PC-3 (cell line): Measurements from ENCODE around the gene MCM9. TPM values are rescaled to one million over a fixed set of nuclear protein-coding genes. Genes with fewer than 3 reads are reported as not detected.

Experiments used
- ATAC-seq: fragments of 200-7000 bp; cut with Tn5 transposase; 2 replicates; pipeline ENCODE4 v1.9.1; 2020; ENCODE audit warnings: mild to moderate bottlenecking, moderate library complexity
- BruUV-seq: library from RNA; stranded (reverse); fragments of 400-500 nt; replicated peaks from 2 replicates; lab custom pipeline; 2021; lab: Mats Ljungman, UMichigan
- CTCF ChIA-PET: fragments of 300-600 bp; sonication (Branson Sonifier 250); formaldehyde crosslinking; loops from one replicate; lab custom pipeline; 2022; ENCODE audit warnings: antibody characterized with exemption; lab: Charles Lee
- POLR2A ChIA-PET: fragments of 300-600 bp; sonication (Branson Sonifier 250); formaldehyde crosslinking; loops from one replicate; lab custom pipeline; 2022; ENCODE audit warnings: antibody characterized with exemption; ENCODE audit not compliant: unreplicated experiment; lab: Charles Lee
- DNase-seq: peaks from one replicate; pipeline ENCODE4 v3.0.0-alpha.2; 2015
- H2AFZ ChIP-seq: fragments of 300-600 bp; sonication (generic); 2 replicates; pipeline ENCODE4 v1.6.0; 2016; ENCODE audit warnings: antibody characterized with exemption, low read length
- H3F3A ChIP-seq: fragments of 300-600 bp; sonication (generic); one replicate; pipeline ENCODE4 v1.6.0; 2017; ENCODE audit warnings: antibody characterized with exemption, low read length, control low read depth, mild to moderate bottlenecking; ENCODE audit not compliant: unreplicated experiment
- H3K27ac ChIP-seq: fragments of 300-600 bp; sonication (generic); 2 replicates; pipeline ENCODE4 v1.5.1; 2016; ENCODE audit warnings: mild to moderate bottlenecking, low read length
- H3K27me3 ChIP-seq: fragments of 300-600 bp; sonication (generic); 2 replicates; pipeline ENCODE4 v1.6.1; 2016; ENCODE audit warnings: low read length, mixed read lengths
- H3K36me3 ChIP-seq: fragments of 300-600 bp; sonication (generic); 2 replicates; pipeline ENCODE4 v1.6.1; 2016; ENCODE audit warnings: low read depth, mixed run types, low read length, mixed read lengths
- H3K4me1 ChIP-seq: fragments of 300-600 bp; sonication (generic); 2 replicates; pipeline ENCODE4 v1.5.1; 2016; ENCODE audit warnings: low read length; ENCODE audit not compliant: insufficient read depth
- H3K4me2 ChIP-seq: fragments of 300-600 bp; sonication (generic); 2 replicates; pipeline ENCODE4 v1.6.0; 2016; ENCODE audit warnings: low read length
- H3K4me3 ChIP-seq: fragments of 300-600 bp; sonication (generic); 2 replicates; pipeline ENCODE4 v1.5.1; 2016; ENCODE audit warnings: mild to moderate bottlenecking, low read length, mixed read lengths
- H3K79me2 ChIP-seq: fragments of 300-600 bp; sonication (generic); 2 replicates; pipeline ENCODE4 v1.6.1; 2017; ENCODE audit warnings: low read length, mixed read lengths
- H3K9ac ChIP-seq: fragments of 300-600 bp; sonication (generic); 2 replicates; pipeline ENCODE4 v1.6.0; 2016; ENCODE audit warnings: mild to moderate bottlenecking, low read length
- H3K9me2 ChIP-seq: fragments of 300-600 bp; sonication (generic); replicated peaks from 2 replicates; pipeline ENCODE4 v1.6.1; 2016; ENCODE audit warnings: mixed run types, low read length, mixed read lengths
- H3K9me3 ChIP-seq: fragments of 300-600 bp; sonication (generic); 2 replicates; pipeline ENCODE4 v1.6.1; 2016; ENCODE audit warnings: low read length, mixed read lengths
- H4K20me1 ChIP-seq: fragments of 300-600 bp; sonication (generic); 2 replicates; pipeline ENCODE4 v1.6.1; 2016; ENCODE audit warnings: low read length, mixed read lengths
- CTCF ChIP-seq: fragments of 300-600 bp; sonication (generic); conservative IDR thresholded peaks from 2 replicates; pipeline ENCODE4 v1.5.1; 2017; ENCODE audit warnings: antibody characterized with exemption, low read depth, mild to moderate bottlenecking, low read length
- EZH2 ChIP-seq: fragments of 300-600 bp; sonication (generic); IDR thresholded peaks from one replicate; pipeline ENCODE4 v1.6.1; 2017; ENCODE audit warnings: antibody characterized with exemption, mild to moderate bottlenecking, low read length; ENCODE audit not compliant: unreplicated experiment
- EZH2phosphoT487 ChIP-seq: fragments of 300-600 bp; sonication (generic); IDR thresholded peaks from 2 replicates; pipeline ENCODE4 v1.6.1; 2018; ENCODE audit warnings: mild to moderate bottlenecking, antibody characterized with exemption, low read length, borderline replicate concordance
- intact Hi-C: fragments of 100-400 bp; cut with micrococcal nuclease; formaldehyde crosslinking; loops from 2 replicates; pipeline ENCODE4 v1.9.0; 2023
- total RNA-seq: library from RNA; depleted of rRNA; stranded (reverse); fragments of >200 nt; gene quantifications from 2 replicates; pipeline ENCODE4 v1.2.3, GENCODE V29; 2014

MCM9 gene
- total RNA-seq, 1 experiment from 2014 or later = 5.8 TPM

GRCh38 chr6:118899948-118900347 is 35.0 kb downstream of the MCM9 start:
- Histone ChIP-seq H3K9me3 (no peaks in the 10 kb centered on the region), H3K27me3 (no peaks in the 10 kb centered on the region), H3K9me2 (no peaks in the 10 kb centered on the region), H3K9ac (no peak overlapping the region), H3K4me2 (no peak overlapping the region), H3K4me3 (no peak overlapping the region), H3K4me1 (peaks cover 6% of the 10 kb centered on the region), H3K36me3 (peaks cover 41% of the 10 kb centered on the region), H3K27ac (no peak overlapping the region), H4K20me1 (no peaks in the 10 kb centered on the region), H2AFZ (no peak overlapping the region), H3F3A (no peaks in the 10 kb centered on the region), H3K79me2 (peaks cover 88% of the 10 kb centered on the region)
- BruUV-seq = no TSS peak
- ChIA-PET POLR2A (no interaction called here), CTCF (no interaction called here)
- TF ChIP-seq CTCF (no peak), EZH2phosphoT487 (no peak), EZH2 (no peak)
- intact Hi-C loops = loop anchor here (10.0 kb wide), 1 partner anchor 335 kb away; no protein-coding TSS in a partner anchor
- ATAC-seq = no peak
- DNase-seq = no peak

GRCh38 chr6:118897386-118897785 is 37.6 kb downstream of the MCM9 start:
- H2AFZ ChIP-seq = no peak overlapping the region
- H3K4me1 ChIP-seq = peaks cover 12% of the 10 kb centered on the region
- no peaks in the 10 kb centered on the region for H3F3A ChIP-seq
- 0 out of 2 replicates have a peak overlapping the region, but pooled peaks have one; percentile 93 for H3K9ac ChIP-seq
- H3K9me3 ChIP-seq = no peaks in the 10 kb centered on the region
- no peak overlapping the region for H3K4me3 ChIP-seq
- POLR2A ChIA-PET = no interaction called here
- no peaks in the 10 kb centered on the region for H3K27me3 ChIP-seq
- peak overlapping the region; percentile 90; the same call in 1 of the 2 replicates for H3K4me2 ChIP-seq
- intact Hi-C loops = loop anchor here (10.0 kb wide), 1 partner anchor 333 kb away; no protein-coding TSS in a partner anchor
- CTCF ChIA-PET = interaction anchor here (1.1 kb wide), 1 partner anchor 200 kb away, joined by 4 read pairs; no protein-coding TSS in a partner anchor
- H4K20me1 ChIP-seq = no peaks in the 10 kb centered on the region
- DNase-seq (no peak), ATAC-seq (no peak)
- peaks cover 87% of the 10 kb centered on the region for H3K79me2 ChIP-seq
- H3K27ac ChIP-seq = no peak overlapping the region
- H3K9me2 ChIP-seq = no peaks in the 10 kb centered on the region
- peaks cover 22% of the 10 kb centered on the region for H3K36me3 ChIP-seq
- BruUV-seq = no TSS peak
- TF ChIP-seq EZH2 = no peak

GRCh38 chr6:118896339-118897136 is 38.4 kb downstream of the MCM9 start:
- H3K4me3 ChIP-seq = peak overlapping the region; percentile 99
- H4K20me1 ChIP-seq = no peaks in the 10 kb centered on the region
- no peaks in the 10 kb centered on the region for H3F3A ChIP-seq
- peak; percentile 65 for DNase-seq
- peaks cover 15% of the 10 kb centered on the region; the same call in 1 of the 2 replicates for H3K36me3 ChIP-seq
- H3K9ac ChIP-seq = peak overlapping the region; percentile 93
- ChIA-PET CTCF (interaction anchor here (0.6 to 1.1 kb wide), 5 partner anchors 20 to 214 kb away, joined by 3 to 9 read pairs (median 4); no protein-coding TSS in a partner anchor), POLR2A (no interaction called here)
- H3K9me3 ChIP-seq = no peaks in the 10 kb centered on the region
- intact Hi-C loops = loop anchor here (10.0 kb wide), 1 partner anchor 332 kb away; no protein-coding TSS in a partner anchor
- peaks cover 20% of the 10 kb centered on the region for H3K4me1 ChIP-seq
- ATAC-seq = no peak
- BruUV-seq = no TSS peak
- no peak for TF ChIP-seq EZH2phosphoT487
- TF ChIP-seq CTCF = peak; percentile 52
- H3K79me2 ChIP-seq = peaks cover 88% of the 10 kb centered on the region
- peak overlapping the region; percentile 87 for H3K27ac ChIP-seq
- H3K4me2 ChIP-seq = peak overlapping the region; percentile 90
- H3K27me3 ChIP-seq = no peaks in the 10 kb centered on the region
- H2AFZ ChIP-seq = 0 out of 2 replicates have a peak overlapping the region, but pooled peaks have one; percentile 38
- H3K9me2 ChIP-seq = no peaks in the 10 kb centered on the region
